ENCODE measurements around the gene SND1.
A peak's percentile ranks its signal among the peaks of the same experiment; 100 is the strongest.

GRCh38 chr7:128010391-128011127 is 358.6 kb downstream of the SND1 start:
- peak; percentile 61 for TF ChIP-seq CTCF (tag by site-specific recombination; IDR thresholded peaks at IDR 0.05)
- no peak for TF ChIP-seq ZNF426 (tag by site-specific recombination; IDR thresholded peaks at IDR 0.05)
- no peak for TF ChIP-seq ZNF274 (IDR thresholded peaks at IDR 0.05; ENCODE audit: low read length)
- no peak for TF ChIP-seq ZNF274 (tag by site-specific recombination; IDR thresholded peaks at IDR 0.05; ENCODE audit: borderline replicate concordance)
- TF ChIP-seq, protein P1, sequence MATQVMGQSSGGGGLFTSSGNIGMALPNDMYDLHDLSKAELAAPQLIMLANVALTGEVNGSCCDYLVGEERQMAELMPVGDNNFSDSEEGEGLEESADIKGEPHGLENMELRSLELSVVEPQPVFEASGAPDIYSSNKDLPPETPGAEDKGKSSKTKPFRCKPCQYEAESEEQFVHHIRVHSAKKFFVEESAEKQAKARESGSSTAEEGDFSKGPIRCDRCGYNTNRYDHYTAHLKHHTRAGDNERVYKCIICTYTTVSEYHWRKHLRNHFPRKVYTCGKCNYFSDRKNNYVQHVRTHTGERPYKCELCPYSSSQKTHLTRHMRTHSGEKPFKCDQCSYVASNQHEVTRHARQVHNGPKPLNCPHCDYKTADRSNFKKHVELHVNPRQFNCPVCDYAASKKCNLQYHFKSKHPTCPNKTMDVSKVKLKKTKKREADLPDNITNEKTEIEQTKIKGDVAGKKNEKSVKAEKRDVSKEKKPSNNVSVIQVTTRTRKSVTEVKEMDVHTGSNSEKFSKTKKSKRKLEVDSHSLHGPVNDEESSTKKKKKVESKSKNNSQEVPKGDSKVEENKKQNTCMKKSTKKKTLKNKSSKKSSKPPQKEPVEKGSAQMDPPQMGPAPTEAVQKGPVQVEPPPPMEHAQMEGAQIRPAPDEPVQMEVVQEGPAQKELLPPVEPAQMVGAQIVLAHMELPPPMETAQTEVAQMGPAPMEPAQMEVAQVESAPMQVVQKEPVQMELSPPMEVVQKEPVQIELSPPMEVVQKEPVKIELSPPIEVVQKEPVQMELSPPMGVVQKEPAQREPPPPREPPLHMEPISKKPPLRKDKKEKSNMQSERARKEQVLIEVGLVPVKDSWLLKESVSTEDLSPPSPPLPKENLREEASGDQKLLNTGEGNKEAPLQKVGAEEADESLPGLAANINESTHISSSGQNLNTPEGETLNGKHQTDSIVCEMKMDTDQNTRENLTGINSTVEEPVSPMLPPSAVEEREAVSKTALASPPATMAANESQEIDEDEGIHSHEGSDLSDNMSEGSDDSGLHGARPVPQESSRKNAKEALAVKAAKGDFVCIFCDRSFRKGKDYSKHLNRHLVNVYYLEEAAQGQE (tag by site-specific recombination; IDR thresholded peaks at IDR 0.05) = no peak
- no peak for TF ChIP-seq ZNF311 (tag by site-specific recombination; IDR thresholded peaks at IDR 0.05; ENCODE audit: borderline replicate concordance)
